Right renal cortex interstitium (tissue), 3 donors: ENCODE measurements around the gene KPNB1. TPM values are rescaled to one million over a fixed set of nuclear protein-coding genes. Genes with fewer than 3 reads are reported as not detected.

Experiments used
- DNase-seq, 3 donors: peaks; one replicate each; pipeline ENCODE4 v3.0.0-alpha.2; 2013; ENCODE audit warnings: low read depth in 3 of 3, low spot score in 2 of 3
- polyA plus RNA-seq, 3 donors: library from polyadenylated mRNA; unstranded; fragments of 120-200 nt; gene quantifications; one replicate each; pipeline ENCODE4 v1.2.1, GENCODE V29; 2013; ENCODE audit not compliant: insufficient read length in 3 of 3

Gene KPNB1
- polyA plus RNA-seq, 3 donors: 264 to 297 (median 270) TPM

DNA sequence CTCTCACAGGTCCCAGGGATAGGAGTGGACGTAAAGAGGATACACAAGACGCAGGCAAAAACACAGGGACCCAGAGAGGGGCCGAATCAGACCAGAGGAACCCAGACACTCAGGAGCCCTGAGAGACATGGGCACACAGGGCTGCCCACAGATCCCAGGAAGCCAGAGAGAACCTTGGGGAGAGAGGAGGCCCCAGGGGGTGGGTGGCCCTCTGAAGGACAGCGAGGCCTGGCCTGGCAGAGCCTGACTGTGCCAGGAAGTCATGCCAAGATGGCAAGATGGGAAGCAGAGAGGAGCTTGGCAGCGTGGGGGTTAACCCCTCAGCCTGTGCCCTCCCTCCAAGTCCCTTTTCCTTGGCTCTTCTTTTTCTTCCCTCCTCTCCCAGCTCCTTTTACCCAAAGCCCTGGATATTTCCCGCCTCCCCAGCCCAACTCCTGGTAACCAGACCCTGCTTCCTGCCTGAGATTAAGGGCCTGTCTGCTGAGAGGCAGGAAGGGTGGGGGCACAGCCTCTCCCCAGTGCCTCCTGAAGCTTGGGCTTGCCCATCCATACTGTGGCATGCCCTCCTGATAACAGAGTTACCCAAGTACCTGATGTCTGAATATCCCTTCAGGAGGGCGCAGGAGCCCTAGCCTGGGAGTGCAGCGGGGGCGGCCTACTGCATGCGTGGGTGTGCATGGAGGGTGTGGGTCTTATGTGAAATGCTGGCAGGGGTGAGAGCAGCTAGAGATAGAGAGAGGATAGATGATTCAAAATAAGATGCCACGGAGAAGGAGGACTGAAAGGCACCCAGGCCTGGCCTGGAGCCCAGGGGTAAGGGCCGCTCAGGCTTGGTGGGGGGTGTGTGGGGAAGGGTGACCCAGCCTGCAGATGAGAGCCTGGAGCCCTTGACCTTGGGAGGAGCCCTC, 77.3 kb downstream of the KPNB1 start:
- DNase-seq: no peak

DNA sequence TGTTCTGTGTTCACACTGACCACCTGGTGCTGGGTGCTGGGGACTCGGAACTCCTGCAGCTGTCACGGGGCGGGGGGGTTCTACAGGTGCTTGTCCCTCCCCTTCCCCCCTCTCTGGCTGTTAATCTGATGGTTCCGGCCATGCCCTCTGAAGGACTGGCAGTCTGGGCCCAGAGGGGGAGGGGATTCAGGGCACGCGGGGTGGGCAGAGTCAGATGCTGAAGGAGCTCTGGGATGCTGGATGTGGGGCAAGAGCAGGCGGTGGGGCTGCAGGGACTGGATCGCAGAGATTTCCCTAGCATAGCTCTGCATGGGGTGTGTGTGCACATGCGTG, 78.0 kb downstream of the KPNB1 start:
- no peak for DNase-seq

DNA sequence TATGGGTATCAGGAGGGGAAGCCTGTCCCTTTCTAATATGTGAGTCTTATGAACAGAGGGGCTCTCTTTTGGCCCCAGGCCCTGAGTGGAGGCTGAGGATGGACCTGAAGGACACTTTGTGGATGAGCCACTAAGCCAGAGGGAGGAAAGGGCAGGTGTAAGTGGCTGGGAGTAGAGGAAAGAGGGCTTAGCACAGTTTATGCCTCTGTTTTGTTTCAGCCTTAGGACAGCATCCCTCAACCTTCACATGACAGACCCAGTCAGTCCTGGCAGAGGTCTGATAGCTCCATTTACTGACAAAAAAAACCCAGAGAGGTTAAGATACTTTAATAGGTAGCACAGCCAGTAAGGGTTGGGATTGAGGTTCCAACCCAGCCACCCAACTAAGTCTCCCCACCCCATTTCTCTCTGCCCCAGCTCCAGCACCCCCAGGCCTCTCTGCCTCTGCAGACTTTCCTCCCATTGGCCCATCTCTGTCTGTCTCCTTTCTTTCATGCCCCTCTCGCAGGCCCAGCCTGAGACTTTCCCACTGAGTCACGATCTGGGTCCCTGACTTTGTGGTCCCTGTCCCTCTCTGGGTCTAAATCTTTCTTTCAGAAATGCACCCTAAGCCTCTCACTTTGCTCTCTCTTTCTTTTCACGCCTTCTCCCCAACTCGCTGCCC, 78.6 kb downstream of the KPNB1 start:
- DNase-seq: no peak

DNA sequence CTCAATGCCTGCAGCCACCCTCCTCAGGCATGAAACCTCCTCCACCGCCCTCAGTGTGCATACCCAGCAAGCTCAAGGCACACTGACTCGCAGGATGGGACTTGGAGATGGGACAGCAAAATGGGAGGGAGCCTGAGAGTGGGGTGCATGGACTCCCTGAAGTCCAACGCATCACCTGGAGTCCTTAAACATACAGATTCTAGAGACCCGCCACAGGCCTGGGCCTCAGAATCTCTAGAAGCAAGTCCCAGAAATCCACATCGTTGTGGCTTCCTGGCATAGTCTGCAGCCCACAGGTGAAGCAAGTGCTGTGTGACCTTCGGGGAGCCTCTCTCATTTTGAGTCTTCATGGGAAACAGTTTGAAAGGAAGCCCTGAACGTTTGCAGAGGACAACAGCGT, 79.8 kb downstream of the KPNB1 start:
- DNase-seq: no peak

DNA sequence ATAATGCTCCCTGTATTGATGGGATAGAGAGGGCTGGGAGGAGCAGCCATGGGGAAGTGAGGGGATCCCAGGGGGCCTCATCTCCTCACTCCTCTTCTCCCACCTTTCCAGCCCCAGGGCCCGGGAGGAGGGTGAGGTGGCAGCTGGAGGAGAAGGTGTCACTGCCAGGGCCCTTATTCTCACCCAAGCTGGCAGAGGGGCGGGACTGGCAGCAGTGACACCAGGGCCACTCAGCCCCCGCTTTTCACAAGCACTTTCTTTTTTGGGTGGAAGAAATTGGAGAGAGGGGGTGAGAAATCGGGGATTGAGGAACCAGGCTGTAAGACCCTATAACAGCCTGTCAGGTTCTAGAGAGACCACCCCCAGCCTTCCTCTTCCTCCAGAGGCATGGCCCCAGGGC, 81.0 kb downstream of the KPNB1 start:
- no peak for DNase-seq

DNA sequence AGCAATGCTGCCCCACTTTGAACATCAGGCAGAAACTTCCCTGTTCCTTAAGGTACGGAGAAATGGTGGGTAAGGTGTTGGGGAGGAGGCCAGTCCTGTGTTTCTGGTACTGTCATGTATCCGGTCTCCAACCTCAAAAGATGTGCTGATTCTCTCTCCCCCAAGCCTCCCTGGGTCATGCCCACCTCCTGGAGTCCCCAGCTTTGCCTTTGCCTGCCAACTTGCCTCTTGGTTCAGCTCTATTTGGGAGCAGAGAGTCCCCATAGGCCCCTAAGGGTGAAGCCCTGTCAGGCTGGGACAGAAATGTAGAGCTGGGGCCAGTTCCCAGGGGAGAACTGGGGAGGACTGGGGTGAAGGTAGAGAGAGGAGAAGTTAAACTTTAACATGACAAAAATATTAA, 81.7 kb downstream of the KPNB1 start:
- no peak for DNase-seq

DNA sequence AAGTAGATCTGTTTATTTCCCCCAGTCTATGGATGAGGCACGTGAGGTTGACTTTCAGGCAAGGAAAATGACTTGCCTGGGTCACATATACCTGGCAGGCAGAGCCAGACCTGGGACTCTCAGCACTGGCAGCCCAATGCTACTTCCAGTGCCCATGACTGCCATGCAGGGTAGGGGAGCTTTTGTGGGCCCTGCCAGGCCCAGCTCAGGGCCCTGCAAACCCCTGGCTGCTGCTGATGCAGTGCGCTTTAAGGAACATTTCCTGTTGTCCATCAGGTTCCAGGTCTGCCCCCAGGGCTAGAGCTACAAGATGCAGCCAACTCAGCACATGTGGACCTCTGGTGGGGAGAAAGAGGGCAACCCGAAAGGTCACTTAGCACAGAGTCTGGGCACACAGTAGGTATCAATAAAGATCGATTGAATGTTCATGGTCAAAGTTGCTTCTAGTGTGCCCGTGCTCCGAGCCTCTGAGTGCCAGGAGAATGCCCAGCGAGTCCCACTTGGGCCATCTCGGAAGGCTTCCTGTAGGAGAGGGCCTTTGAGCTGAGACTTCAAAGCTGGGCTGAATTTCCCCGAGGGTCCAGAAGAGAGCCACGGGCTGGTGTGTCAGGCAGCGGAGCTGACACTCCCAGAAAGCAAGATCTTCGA, 82.8 kb downstream of the KPNB1 start:
- DNase-seq: no peak

DNA sequence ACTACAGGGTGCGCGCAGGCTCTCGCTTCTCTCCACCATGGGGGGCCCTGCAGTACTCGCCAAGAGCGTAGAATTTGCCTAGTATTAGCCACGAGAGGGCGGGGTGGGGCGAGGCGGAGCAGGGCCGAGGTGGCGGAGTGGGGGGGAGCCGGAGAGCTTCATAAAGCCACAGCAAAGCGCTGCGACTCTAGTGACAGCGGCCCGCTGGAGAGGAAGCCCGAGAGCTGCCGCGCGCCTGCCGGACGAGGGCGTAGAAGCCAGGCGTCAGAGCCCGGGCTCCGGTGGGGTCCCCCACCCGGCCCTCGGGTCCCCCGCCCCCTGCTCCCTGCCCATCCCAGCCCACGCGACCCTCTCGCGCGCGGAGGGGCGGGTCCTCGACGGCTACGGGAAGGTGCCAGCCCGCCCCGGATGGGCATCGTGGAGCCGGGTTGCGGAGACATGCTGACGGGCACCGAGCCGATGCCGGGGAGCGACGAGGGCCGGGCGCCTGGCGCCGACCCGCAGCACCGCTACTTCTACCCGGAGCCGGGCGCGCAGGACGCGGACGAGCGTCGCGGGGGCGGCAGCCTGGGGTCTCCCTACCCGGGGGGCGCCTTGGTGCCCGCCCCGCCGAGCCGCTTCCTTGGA, 83.4 kb downstream of the KPNB1 start, which contains the start of gene TBX21:
Gene TBX21, plus strand, starts transcription at position 190 of the 627 bp plus-strand sequence. Its CDS starts 219 bp downstream, at position 409.
- DNase-seq: no peak

DNA sequence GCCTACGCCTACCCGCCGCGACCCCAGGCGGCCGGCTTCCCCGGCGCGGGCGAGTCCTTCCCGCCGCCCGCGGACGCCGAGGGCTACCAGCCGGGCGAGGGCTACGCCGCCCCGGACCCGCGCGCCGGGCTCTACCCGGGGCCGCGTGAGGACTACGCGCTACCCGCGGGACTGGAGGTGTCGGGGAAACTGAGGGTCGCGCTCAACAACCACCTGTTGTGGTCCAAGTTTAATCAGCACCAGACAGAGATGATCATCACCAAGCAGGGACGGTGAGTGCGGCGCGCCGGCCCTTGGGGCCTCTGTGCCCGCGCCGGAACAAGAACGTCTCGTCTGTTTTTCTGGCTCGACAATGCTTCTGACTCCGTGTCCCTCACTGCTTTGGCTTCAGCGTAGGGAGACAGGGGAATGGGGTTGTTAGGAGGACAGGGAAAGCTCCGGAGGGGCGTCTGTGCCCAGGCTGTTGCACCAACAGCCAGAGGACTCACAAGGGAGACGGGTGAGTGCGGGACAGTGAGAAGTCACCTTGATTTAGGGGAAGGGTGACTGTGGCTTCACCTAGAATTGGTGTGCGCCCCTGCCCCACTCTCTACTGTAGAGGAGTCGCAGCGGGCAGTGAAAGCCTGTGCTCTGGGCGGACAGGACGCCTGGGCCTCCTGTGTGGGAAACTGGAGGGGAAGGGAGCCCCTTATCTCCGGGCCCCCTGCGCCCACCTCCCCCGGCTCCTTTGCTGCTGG, 84.1 kb downstream of the KPNB1 start:
- no peak for DNase-seq

DNA sequence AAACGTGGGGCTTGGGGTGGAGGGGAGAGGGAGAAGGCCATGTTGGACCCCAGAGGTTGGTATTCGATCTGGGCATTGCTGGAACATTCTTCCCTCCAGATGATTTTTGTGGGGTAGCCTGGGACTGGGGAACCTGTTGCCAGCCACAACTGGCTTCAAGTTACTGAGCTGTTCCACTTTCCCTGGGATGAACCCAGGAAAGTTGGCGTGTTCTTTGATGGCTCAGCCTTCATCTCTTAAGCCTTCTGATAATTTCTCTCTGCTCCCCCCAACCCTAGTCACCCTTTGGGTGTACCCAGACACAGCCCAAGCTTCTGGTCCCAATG, 85.4 kb downstream of the KPNB1 start:
- no peak for DNase-seq

Other genes with a start within 250 kb of the KPNB1 start
- gene NPEPPS, start 118.8 kb upstream of the KPNB1 start, polyA plus RNA-seq: 100 to 1,000 TPM; 137 to 150 (median 138) TPM
- gene TBKBP1, start 44.2 kb downstream of the KPNB1 start, polyA plus RNA-seq: 10 to 100 TPM; 20.0 to 22.5 (median 22.0) TPM
- under 1 TPM; 0.10 to 0.17 (median 0.13) TPM for gene TBX21, start 83.3 kb downstream of the KPNB1 start, polyA plus RNA-seq
- 10 to 100 TPM in 2 of 3 donors, 1 to 10 TPM in 1; 9.3 to 12.3 (median 11.7) TPM for gene OSBPL7, start 171.9 kb downstream of the KPNB1 start, polyA plus RNA-seq
- gene MRPL10, start 181.6 kb downstream of the KPNB1 start, polyA plus RNA-seq: 10 to 100 TPM; 55.6 to 57.8 (median 55.8) TPM
- 1 to 10 TPM; 2.4 to 2.8 (median 2.4) TPM for gene LRRC46, start 181.8 kb downstream of the KPNB1 start, polyA plus RNA-seq
- 10 to 100 TPM; 40.6 to 61.8 (median 55.4) TPM for gene SCRN2, start 191.4 kb downstream of the KPNB1 start, polyA plus RNA-seq
- 1 to 10 TPM; 2.4 to 2.9 (median 2.6) TPM for gene SP6, start 201.2 kb downstream of the KPNB1 start, polyA plus RNA-seq
- 10 to 100 TPM; 20.1 to 21.7 (median 20.7) TPM for gene SP2, start 246.3 kb downstream of the KPNB1 start, polyA plus RNA-seq